Muscle layer of duodenum (tissue), 2 donors: ENCODE results near the gene GDE1.
"Not testable (repeated sequence)": the region's sequence is repeated elsewhere in the genome, so short reads cannot be mapped to it uniquely, and the experiment has no call there.

Experiments used
- H3K27ac ChIP-seq: one replicate; pipeline ENCODE4 v1.7.0; 2013; ENCODE audit warnings: mild to moderate bottlenecking, low read length
- H3K27me3 ChIP-seq: one replicate; pipeline ENCODE4 v1.7.0; 2013; ENCODE audit warnings: low read depth, mild to moderate bottlenecking, control low read depth, low read length
- H3K36me3 ChIP-seq, 2 donors: one replicate each; pipeline ENCODE4 v1.7.0; 2013; ENCODE audit warnings: low read length in 2 of 2, control low read depth in 1 of 2, mild to moderate bottlenecking in 1 of 2; ENCODE audit not compliant: insufficient read depth in 2 of 2, control insufficient read depth in 1 of 2
- H3K4me1 ChIP-seq, 2 donors: one replicate each; pipeline ENCODE4 v1.7.0; 2013; ENCODE audit warnings: low read length in 2 of 2, mild to moderate bottlenecking in 2 of 2, control low read depth in 1 of 2, moderate library complexity in 1 of 2; ENCODE audit not compliant: insufficient read depth in 2 of 2, control insufficient read depth in 1 of 2
- H3K4me3 ChIP-seq, 2 donors: one replicate each; pipeline ENCODE4 v1.7.0; 2013; ENCODE audit warnings: low read length in 2 of 2, low read depth in 1 of 2, mild to moderate bottlenecking in 1 of 2
- H3K9me3 ChIP-seq, 2 donors: one replicate each; pipeline ENCODE4 v1.7.0; 2013; ENCODE audit warnings: low read length in 2 of 2, control low read depth in 1 of 2, mild to moderate bottlenecking in 1 of 2; ENCODE audit not compliant: control insufficient read depth in 1 of 2
- donor health status: healthy.

GDE1 gene

DNA sequence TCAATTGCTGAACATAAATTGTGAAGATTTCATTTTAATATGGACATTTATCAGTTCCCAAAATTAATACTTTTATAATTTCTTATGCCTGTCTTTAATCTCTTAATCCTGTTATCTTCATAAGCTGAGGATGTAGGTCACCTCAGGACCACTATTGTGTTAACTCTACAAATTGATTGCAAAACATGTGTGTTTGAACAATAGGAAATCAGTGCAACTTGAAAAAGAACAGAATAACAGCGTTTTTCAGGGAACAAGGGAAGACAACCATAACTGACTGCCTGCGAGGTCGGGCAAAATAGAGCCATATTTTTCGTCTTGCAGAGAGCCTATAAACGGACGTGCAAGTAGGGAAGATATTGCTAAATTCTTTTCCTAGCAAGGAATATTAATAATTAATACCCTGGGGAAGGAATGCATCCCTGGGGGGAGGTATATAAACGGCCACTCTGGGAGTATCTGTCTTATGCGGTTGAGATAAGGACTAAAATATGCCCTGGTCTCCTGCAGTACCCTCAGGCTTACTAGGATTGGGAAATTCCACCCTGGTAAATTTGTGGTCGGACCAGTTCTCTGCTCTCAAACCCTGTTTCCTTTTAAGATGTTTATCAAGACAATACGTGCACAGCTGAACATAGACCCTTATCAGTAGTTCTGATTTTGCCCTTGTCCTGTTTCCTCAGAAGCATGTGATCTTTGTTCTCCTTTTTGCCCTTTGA is 21.5 kb upstream of the GDE1 start:
- not testable (repeated sequence) for H3K27me3 ChIP-seq, H3K4me3 ChIP-seq, H3K27ac ChIP-seq, H3K9me3 ChIP-seq, H3K4me1 ChIP-seq
- H3K36me3 ChIP-seq = peaks cover 27 to 47% of the 10 kb centered on the region in 2 donors

DNA sequence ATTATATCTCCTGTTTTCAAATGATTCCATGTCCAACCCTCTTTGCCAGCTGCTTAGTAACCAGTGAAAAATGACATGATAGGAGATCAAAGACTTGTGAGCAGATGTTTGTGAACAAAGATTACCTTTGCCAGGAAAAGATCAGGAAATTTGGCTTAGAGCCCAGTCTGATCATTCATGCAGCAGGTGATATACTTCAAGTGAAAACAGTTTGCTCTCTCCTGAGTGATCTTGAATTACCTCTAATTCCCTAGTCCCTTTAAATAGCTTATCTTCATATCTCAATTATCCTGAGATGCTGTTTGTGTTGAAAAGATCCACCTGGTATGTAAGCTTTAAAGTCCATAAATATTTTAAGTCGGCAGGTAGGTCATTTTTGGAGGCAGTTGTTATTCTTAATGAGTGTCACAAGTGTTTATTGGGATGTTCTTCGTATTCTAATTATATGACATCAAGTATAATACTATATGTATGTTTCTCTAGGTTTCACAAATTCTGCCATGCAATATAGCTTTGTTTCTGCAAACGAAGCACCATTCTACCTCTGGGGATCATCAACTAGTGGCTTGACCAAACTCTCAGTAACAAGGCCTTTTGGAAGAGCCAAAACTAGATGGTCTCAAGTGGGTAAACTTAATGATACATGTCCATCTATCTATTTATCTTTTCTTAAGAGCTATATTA is 20.4 kb upstream of the GDE1 start:
- no peaks in the 10 kb centered on the region for H3K4me1 ChIP-seq
- H3K4me3 ChIP-seq = no peak overlapping the region
- H3K27me3 ChIP-seq = no peaks in the 10 kb centered on the region
- H3K36me3 ChIP-seq = peaks cover 25 to 39% of the 10 kb centered on the region in 2 donors
- no peaks in the 10 kb centered on the region for H3K9me3 ChIP-seq
- no peak overlapping the region for H3K27ac ChIP-seq

DNA sequence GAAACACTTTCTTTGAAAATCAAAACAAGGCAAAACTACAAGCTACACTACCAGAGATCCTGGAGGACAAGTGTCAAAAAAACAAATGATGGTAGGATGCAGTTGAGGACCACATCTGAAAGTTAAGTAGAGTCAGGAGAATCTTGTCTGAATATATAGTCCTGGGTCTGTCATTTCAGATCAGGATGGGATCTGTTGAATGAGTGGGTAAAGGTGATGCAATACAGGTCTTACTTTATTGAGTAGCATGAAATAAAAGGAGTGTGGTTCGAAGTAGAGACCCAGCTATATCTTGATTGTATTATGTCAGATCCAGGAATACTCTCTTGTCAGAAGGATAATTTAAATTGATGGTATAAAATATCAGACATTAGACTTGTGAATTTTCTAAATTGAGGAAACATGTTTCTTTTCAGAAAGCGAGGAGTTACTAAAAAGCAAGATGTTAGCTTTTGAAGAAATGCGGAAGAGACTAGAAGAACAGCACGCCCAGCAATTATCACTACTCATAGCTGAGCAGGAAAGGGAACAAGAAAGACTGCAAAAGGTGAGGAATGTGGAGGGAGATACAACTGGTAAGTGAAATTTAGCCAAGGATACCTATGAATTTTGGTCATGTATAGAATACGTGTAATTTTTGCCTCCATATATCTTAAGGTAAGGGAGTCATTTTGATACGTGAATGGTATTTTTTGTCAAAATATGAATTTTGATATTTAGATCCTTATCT is 18.5 kb upstream of the GDE1 start:
- Histone ChIP-seq H3K36me3 (peaks cover 37% of the 10 kb centered on the region in 2 donors), H3K9me3 (no peaks in the 10 kb centered on the region), H3K27me3 (no peaks in the 10 kb centered on the region), H3K4me1 (no peaks in the 10 kb centered on the region), H3K27ac (no peak overlapping the region), H3K4me3 (no peak overlapping the region)

DNA sequence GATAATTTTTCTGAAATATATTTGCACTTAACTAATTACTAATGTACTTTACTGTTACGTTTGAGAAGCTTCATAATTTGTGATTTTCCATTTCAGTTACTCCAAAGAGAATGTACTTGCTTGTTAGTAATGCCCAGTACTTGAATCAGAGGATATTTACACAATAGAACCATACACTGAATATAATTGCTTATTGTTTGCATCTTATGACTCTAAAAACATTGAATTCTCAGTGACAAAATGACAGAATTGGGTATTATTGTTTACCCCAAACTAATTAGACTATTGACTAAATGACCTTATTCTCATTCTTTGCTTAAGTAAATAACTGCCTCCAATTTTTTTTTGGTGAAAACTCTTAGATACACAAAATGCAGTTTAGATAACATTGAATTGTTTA is 10.7 kb upstream of the GDE1 start:
- Histone ChIP-seq H3K27me3 (no peaks in the 10 kb centered on the region), H3K36me3 (peaks cover 24% of the 10 kb centered on the region in 2 donors), H3K4me3 (no peak overlapping the region), H3K9me3 (no peaks in the 10 kb centered on the region), H3K4me1 (no peaks in the 10 kb centered on the region), H3K27ac (no peak overlapping the region)

DNA sequence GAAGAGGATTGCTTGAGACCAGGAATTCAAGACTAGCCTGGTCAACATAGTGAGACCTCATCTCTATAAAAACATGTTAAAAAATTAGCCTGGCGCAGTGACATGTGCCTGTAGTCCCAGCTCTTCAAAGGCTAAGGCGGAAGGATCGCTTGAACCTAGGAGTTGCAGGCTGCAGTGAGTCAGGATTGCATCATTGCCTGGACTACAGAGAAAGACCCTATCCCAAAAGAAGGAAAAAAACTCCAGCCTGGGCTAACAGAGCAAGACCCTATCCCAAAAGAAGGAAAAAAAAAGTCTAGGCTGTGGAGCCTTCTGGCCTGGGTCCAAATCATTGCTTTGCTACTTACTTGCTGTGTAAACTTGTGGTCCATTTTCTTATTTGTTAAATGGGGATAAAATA is 6.8 kb upstream of the GDE1 start:
- Histone ChIP-seq H3K27ac (no peak overlapping the region), H3K4me3 (no peak overlapping the region), H3K36me3 (peaks cover 11 to 18% of the 10 kb centered on the region in 2 donors)

DNA sequence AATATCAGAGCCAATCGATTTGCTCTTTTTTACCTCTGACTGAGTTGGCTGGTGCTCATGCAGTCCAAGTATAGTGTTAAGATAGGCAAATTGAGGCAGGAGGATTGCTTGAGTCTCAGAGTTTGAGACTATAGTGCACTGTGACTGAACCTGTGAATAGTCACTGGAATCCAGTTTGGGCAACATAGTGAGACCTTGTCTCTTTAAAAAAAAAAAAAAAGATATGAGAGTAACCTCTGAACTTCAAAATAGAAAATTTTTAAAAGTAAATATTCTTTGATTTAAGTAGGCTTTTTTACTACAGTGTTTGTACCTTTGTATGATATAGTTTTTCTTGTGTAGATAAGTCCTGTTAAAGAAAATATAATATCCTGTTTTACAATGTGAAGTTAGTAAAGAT is 5.3 kb upstream of the GDE1 start:
- Histone ChIP-seq H3K27ac (no peak overlapping the region), H3K27me3 (no peaks in the 10 kb centered on the region), H3K4me3 (no peak overlapping the region), H3K9me3 (no peaks in the 10 kb centered on the region), H3K36me3 (peaks cover 11 to 13% of the 10 kb centered on the region in 2 donors), H3K4me1 (peaks cover 0 to 17% of the 10 kb centered on the region in 2 donors)

More for the DNA sequence above, 6.8 kb upstream of the GDE1 start:
- Histone ChIP-seq H3K9me3 (no peaks in the 10 kb centered on the region), H3K4me1 (peaks cover 0 to 12% of the 10 kb centered on the region in 2 donors), H3K27me3 (no peaks in the 10 kb centered on the region)

DNA sequence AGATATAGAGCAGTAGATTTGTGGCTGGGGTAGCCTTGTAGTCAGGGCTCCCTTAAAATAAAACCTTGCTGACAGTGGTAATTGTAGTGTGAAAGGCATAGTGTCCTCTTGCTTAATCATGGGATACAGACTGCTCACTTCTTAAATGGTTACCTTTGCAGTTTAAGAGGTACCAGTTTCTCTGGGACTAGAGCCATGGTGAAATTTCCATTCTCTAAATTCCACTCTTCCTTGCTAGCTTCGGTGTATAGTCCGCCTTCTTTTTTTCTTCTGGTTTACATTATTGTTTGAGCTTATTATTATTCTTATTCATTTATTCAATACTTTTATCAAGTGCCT is 3.5 kb upstream of the GDE1 start:
- Histone ChIP-seq H3K27ac (no peak overlapping the region), H3K4me3 (peak overlapping the region; percentile 85 to 97), H3K36me3 (peaks cover 11 to 13% of the 10 kb centered on the region in 2 donors), H3K4me1 (peaks cover 0 to 27% of the 10 kb centered on the region in 2 donors), H3K9me3 (no peaks in the 10 kb centered on the region), H3K27me3 (no peaks in the 10 kb centered on the region)

DNA sequence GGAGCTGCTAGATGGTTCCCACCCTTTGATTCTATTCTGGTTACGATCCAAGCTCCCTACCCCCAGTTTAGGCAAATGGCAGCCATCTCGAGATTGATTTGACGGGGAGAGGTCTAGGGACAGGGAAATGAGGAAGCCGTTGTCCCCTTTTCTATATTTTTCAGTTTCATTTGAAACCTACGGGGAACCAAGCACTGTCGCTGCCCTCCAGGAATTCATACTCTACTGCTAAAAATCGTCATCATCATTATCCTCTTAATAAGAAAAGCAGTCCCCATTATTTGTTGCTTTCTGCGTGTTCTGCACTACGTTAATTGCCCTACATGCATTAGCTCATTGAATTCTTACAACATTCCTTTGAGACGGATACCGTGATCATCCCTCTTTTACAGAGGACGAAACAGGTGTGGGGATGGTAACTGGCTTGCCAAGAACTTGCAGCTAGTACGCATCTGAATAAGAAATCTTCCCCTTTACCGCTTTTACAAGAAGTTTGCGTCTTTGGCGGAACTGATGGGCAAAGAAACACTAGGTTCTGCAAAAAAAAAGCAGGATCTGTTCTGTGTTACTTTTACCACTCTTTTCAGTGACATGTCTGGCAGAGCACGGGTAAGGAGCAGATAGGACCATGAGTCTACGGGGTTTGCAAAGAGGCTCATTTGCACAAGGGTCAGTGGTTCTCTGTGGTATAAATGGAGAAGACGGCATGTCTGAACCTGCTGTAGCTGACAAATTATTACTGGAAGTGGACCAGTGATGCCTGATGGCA is 2.9 kb upstream of the GDE1 start:
- H3K9me3 ChIP-seq = no peaks in the 10 kb centered on the region
- peak overlapping the region; percentile 35 for H3K27ac ChIP-seq
- peaks cover 11 to 13% of the 10 kb centered on the region in 2 donors for H3K36me3 ChIP-seq
- peaks cover 0 to 32% of the 10 kb centered on the region in 2 donors for H3K4me1 ChIP-seq
- H3K27me3 ChIP-seq = no peaks in the 10 kb centered on the region
- H3K4me3 ChIP-seq = peak overlapping the region; percentile 85 to 97

DNA sequence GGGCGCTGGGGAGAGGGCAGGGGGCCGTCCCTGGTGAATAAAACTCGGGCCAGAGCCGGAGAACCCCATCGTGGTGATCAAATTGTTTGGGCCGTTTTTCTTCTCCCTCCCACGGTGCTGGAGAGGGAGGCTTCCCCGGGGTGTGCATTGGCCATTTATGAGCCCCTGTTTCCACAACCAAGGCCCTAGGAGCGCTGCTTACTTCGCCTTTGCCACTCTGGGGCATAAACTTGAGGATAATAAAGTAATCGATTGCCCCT is 2.4 kb upstream of the GDE1 start:
- peak overlapping the region; percentile 35 for H3K27ac ChIP-seq
- peaks cover 0 to 32% of the 10 kb centered on the region in 2 donors for H3K4me1 ChIP-seq
- H3K9me3 ChIP-seq = no peaks in the 10 kb centered on the region
- H3K27me3 ChIP-seq = no peaks in the 10 kb centered on the region
- H3K4me3 ChIP-seq = peak overlapping the region; percentile 85 to 97
- peaks cover 11 to 13% of the 10 kb centered on the region in 2 donors for H3K36me3 ChIP-seq

DNA sequence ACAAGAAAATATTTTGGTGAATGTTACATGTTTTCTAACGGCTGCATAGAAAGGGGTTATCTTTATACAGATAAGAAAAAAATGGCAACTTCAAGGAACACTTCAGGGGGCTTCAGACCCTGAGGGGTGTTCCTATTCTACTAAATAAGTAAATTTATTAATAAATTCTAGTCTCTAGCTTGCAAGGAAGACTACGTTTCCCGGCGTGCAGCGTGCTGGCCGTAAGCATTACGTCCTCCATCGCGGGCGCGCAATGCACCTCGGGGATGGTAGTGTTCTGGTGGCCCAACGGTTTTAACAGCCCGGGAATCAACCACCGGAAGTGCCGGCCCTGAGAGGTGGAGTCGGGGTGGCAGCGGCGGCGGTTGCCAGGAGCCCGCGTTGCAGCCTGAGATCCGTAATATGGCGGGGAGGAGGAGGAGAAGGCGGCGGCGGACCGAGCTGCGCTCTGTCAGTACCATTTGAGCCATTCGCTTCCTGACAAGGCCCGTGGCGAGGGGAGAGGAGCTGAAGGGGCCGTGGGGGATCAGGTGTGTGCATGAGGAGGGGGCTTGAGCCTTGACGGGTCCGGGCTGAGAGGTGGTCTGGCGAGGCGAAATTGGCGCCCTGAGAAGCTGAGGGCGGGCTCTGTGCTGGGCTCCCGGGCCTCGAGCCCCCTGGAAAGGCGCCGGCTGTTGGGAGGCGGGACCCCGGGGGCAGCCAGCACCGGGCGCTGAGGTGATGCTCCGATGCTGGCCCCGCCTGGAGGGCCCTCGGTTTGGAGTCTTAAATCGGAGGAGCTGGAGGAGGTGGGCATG is 1.9 kb upstream of the GDE1 start, which contains the start of gene CCP110:
TSS of gene CCP110 (plus strand) at position 384 of the 797 bp plus-strand sequence. CDS start 3,940 bp downstream, outside the sequence.
- Histone ChIP-seq H3K4me3 (peak within 1 kb of the TSS; percentile 85 to 97), H3K36me3 (peaks cover 8 to 11% of the 10 kb centered on the region in 2 donors), H3K27ac (peak within 1 kb of the TSS; percentile 35), H3K27me3 (no peaks in the 10 kb centered on the region), H3K4me1 (peaks cover 0 to 32% of the 10 kb centered on the region in 2 donors), H3K9me3 (no peaks in the 10 kb centered on the region)
